K562 (cell line): ENCODE data around the gene KCTD11. TPM values are rescaled to one million over a fixed set of nuclear protein-coding genes. Genes with fewer than 3 reads are reported as not detected.

Source experiments
- CHD2 ChIP-seq: IDR thresholded peaks from 2 replicates; pipeline ENCODE4 v1.6.1; 2011; ENCODE audit warnings: low read depth, low read length
- GTF3C2 ChIP-seq: IDR thresholded peaks from 3 replicates; pipeline ENCODE4 v1.6.1; 2011; ENCODE audit warnings: borderline replicate concordance, mild to moderate bottlenecking, moderate library complexity; ENCODE audit not compliant: insufficient read length; ENCODE audit errors: extremely low read depth
- MAZ ChIP-seq, 2 experiments: fragments of 450-650 bp in 1 of 2; sonication (generic) in 1 of 2; formaldehyde crosslinking; IDR thresholded peaks in 1 of 2; conservative IDR thresholded peaks in 1 of 2; 2 replicates each; pipeline versions ENCODE4 v1.4.0 to v1.5.0; 2020; ENCODE audit warnings: mild to moderate bottlenecking in 1 of 2, missing genetic modification reagents in 1 of 2
- MCM7 ChIP-seq, 2 experiments: fragments of 450-650 bp; IDR thresholded peaks; 2 replicates each; pipeline ENCODE4 v1.6.1; 2016 to 2018
- SMC3 ChIP-seq: conservative IDR thresholded peaks from 2 replicates; pipeline ENCODE4 v1.6.1; 2011; ENCODE audit warnings: low read depth, low read length, improper control_type of control experiment; ENCODE audit not compliant: insufficient read depth
- TFAP4 ChIP-seq: sonication (generic); formaldehyde crosslinking; IDR thresholded peaks from 2 replicates; pipeline ENCODE4 v1.8.0; 2022; ENCODE audit warnings: missing genetic modification reagents, mild to moderate bottlenecking, moderate library complexity, borderline replicate concordance
- ZNF316 ChIP-seq: fragments of 450-650 bp; IDR thresholded peaks from 2 replicates; pipeline ENCODE4 v1.6.1; 2016
- ZNF407 ChIP-seq: fragments of 450-650 bp; IDR thresholded peaks from 2 replicates; pipeline ENCODE4 v1.6.1; 2016; ENCODE audit warnings: low read depth
- ZNF699 ChIP-seq: fragments of 250-450 bp; sonication (Bioruptor Pico); IDR thresholded peaks from 2 replicates; pipeline ENCODE4 v1.8.0; 2021; ENCODE audit warnings: mild to moderate bottlenecking, moderate library complexity; ENCODE audit not compliant: insufficient replicate concordance
- polyA plus RNA-seq, 8 experiments: library from polyadenylated mRNA; depleted of rRNA in 4 of 8; stranded (reverse) in 5 of 8; unstranded in 3 of 8; fragments of >200 nt; fragmentation: Nextera tagmentation in 2 of 8; fragmentation: Illumina TruSeq in 1 of 8; extraction: Ambion mirVana in 2 of 8; extraction: Trizol in 1 of 8; gene quantifications; 2 replicates each; pipeline versions ENCODE4 v1.2.1 to v1.2.3, GENCODE V29; 2011 to 2014; ENCODE audit warnings: inconsistent platforms in 1 of 8, missing spikeins in 1 of 8
- total RNA-seq, 7 experiments: library from RNA; depleted of rRNA in 6 of 7; stranded (reverse); fragments of >200 nt in 6 of 7; fragmentation: Illumina TruSeq in 2 of 7; extraction: Trizol in 2 of 7; gene quantifications; 2 replicates each; pipeline versions ENCODE4 v1.2.1 to v1.2.3, GENCODE V29; 2011 to 2021; ENCODE audit warnings: low replicate concordance in 1 of 7

The KCTD11 gene
- total and polyA plus RNA-seq, 9 of the 15 experiments (the other 6 are each of a cell fraction or from before 2014, with no cell fraction given): 0.01 to 3.2 (median 2.5) TPM; not detected in 1

GRCh38 chr17:7356072-7356549 lies 4.1 kb downstream of the KCTD11 start (continued):
- TF ChIP-seq TFAP4 (CRISPR knock-in tag) (peak; percentile 77; the same call in 1 of the 2 replicates), MCM7 (IDR thresholded peaks at IDR 0.05) (no peak), GTF3C2 (no peak), MAZ (CRISPR knock-in tag; conservative IDR thresholded peaks at IDR 0.05 in 1 of 2, IDR thresholded peaks at IDR 0.05 in 1 of 2) (peak; percentile 69 to 77), SMC3 (peak; percentile 79), ZNF699 (no peak), CHD2 (no peak), ZNF407 (no peak), ZNF316 (no peak)
